ENCODE results near the gene TTI1.

The TTI1 gene

GRCh38 chr20:37983286-37983685, 50.0 kb downstream of the TTI1 start:
- no peak for TF ChIP-seq YY1 (IDR thresholded peaks at IDR 0.05; ENCODE audit: low read depth)
- no peak for TF ChIP-seq EP300 (IDR thresholded peaks at IDR 0.05; ENCODE audit: borderline replicate concordance)
- TF ChIP-seq, protein P1, sequence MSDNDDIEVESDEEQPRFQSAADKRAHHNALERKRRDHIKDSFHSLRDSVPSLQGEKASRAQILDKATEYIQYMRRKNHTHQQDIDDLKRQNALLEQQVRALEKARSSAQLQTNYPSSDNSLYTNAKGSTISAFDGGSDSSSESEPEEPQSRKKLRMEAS (IDR thresholded peaks at IDR 0.05), result no peak
- no peak for TF ChIP-seq RAD21 (IDR thresholded peaks at IDR 0.05; ENCODE audit: low read depth)
- no peak for TF ChIP-seq TAF1 (IDR thresholded peaks at IDR 0.05; ENCODE audit: low read depth)
- TF ChIP-seq CREB1 (IDR thresholded peaks at IDR 0.05; ENCODE audit: low read depth), result no peak
- no peak for TF ChIP-seq CEBPB (IDR thresholded peaks at IDR 0.05)
- TF ChIP-seq TEAD4 (IDR thresholded peaks at IDR 0.05), result no peak
- no peak for TF ChIP-seq EGR1 (IDR thresholded peaks at IDR 0.05)
- TF ChIP-seq FOXM1 (IDR thresholded peaks at IDR 0.05; ENCODE audit: borderline replicate concordance, low read depth), result no peak

GRCh38 chr20:37981568-37981967, 51.7 kb downstream of the TTI1 start:
- TF ChIP-seq, protein P2, sequence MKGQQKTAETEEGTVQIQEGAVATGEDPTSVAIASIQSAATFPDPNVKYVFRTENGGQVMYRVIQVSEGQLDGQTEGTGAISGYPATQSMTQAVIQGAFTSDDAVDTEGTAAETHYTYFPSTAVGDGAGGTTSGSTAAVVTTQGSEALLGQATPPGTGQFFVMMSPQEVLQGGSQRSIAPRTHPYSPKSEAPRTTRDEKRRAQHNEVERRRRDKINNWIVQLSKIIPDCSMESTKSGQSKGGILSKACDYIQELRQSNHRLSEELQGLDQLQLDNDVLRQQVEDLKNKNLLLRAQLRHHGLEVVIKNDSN (IDR thresholded peaks at IDR 0.05), result no peak
- TF ChIP-seq, protein P1 (IDR thresholded peaks at IDR 0.05), result no peak
- TF ChIP-seq TEAD4 (IDR thresholded peaks at IDR 0.05), result no peak
- TF ChIP-seq FOXM1 (IDR thresholded peaks at IDR 0.05; ENCODE audit: borderline replicate concordance, low read depth), result no peak
- TF ChIP-seq REST (IDR thresholded peaks at IDR 0.05; ENCODE audit: low read depth), result no peak
- no peak for TF ChIP-seq EGR1 (IDR thresholded peaks at IDR 0.05)
- no peak for TF ChIP-seq TCF12 (IDR thresholded peaks at IDR 0.05; ENCODE audit: low read depth)
- no peak for TF ChIP-seq EP300 (IDR thresholded peaks at IDR 0.05; ENCODE audit: borderline replicate concordance)
- TF ChIP-seq YY1 (IDR thresholded peaks at IDR 0.05; ENCODE audit: low read depth), result no peak
- no peak for TF ChIP-seq RAD21 (IDR thresholded peaks at IDR 0.05; ENCODE audit: low read depth)
- no peak for TF ChIP-seq NFIC (IDR thresholded peaks at IDR 0.05)
- TF ChIP-seq CEBPB (IDR thresholded peaks at IDR 0.05), result no peak
- no peak for TF ChIP-seq CREB1 (IDR thresholded peaks at IDR 0.05; ENCODE audit: low read depth)
- no peak for TF ChIP-seq ZBTB7A (IDR thresholded peaks at IDR 0.05; ENCODE audit: low read depth)
- TF ChIP-seq TAF1 (IDR thresholded peaks at IDR 0.05; ENCODE audit: low read depth), result no peak

DNA sequence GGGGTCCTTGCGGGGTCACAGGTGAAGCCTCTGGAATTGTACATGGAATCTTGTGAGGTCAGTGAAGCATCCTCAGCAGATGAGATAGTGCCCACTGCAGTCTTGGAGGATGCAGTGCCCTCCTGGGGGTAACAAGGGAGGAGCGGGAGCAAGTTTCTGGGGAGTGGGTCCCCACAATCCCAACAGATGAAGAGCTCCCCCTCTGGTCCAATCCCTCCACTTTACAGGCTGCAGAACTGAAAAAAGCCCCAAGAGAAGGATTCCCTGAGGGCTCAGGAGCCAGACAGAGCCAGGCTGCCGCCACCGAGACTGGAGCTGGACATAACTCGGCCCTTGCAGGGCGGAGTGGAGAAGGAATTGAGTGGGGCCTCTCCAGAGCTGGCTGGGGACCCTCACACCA, 52.4 kb downstream of the TTI1 start:
- TF ChIP-seq NFIC (IDR thresholded peaks at IDR 0.05), result no peak
- TF ChIP-seq YY1 (IDR thresholded peaks at IDR 0.05; ENCODE audit: low read depth), result no peak
- TF ChIP-seq CREB1 (IDR thresholded peaks at IDR 0.05; ENCODE audit: low read depth), result no peak
- TF ChIP-seq REST (IDR thresholded peaks at IDR 0.05; ENCODE audit: low read depth), result no peak
- TF ChIP-seq EP300 (IDR thresholded peaks at IDR 0.05; ENCODE audit: borderline replicate concordance), result no peak
- no peak for TF ChIP-seq TEAD4 (IDR thresholded peaks at IDR 0.05)

DNA sequence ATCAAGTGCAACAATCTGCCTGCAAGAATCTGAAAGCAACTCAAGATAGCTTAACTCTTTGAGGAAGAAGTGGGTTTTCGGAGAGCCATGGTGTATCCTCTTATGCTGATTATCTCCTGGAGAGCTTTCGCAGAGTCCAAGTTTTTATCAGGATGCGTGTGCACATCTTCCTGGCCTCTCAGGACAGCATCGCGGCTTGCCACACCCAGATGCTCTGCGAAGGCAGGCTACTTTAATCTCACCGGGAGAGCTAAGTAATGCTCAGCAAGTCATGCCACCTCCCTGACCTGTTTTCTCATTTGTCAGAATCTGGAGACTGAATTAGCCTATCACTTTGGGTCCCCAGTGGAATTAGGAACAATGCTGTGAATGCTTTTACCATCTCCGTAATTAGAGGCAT, 52.9 kb downstream of the TTI1 start:
- no peak for TF ChIP-seq FOXM1 (IDR thresholded peaks at IDR 0.05; ENCODE audit: borderline replicate concordance, low read depth)
- TF ChIP-seq YY1 (IDR thresholded peaks at IDR 0.05; ENCODE audit: low read depth), result no peak
- no peak for TF ChIP-seq EGR1 (IDR thresholded peaks at IDR 0.05)
- TF ChIP-seq TCF12 (IDR thresholded peaks at IDR 0.05; ENCODE audit: low read depth), result no peak
- TF ChIP-seq ZBTB7A (IDR thresholded peaks at IDR 0.05; ENCODE audit: low read depth), result no peak
- TF ChIP-seq REST (IDR thresholded peaks at IDR 0.05; ENCODE audit: low read depth), result no peak
- TF ChIP-seq CREB1 (IDR thresholded peaks at IDR 0.05; ENCODE audit: low read depth), result no peak
- TF ChIP-seq, protein P2 (IDR thresholded peaks at IDR 0.05), result no peak
- TF ChIP-seq TEAD4 (IDR thresholded peaks at IDR 0.05), result no peak
- TF ChIP-seq RAD21 (IDR thresholded peaks at IDR 0.05; ENCODE audit: low read depth), result no peak
- no peak for TF ChIP-seq CEBPB (IDR thresholded peaks at IDR 0.05)
- no peak for TF ChIP-seq TAF1 (IDR thresholded peaks at IDR 0.05; ENCODE audit: low read depth)
- no peak for TF ChIP-seq EP300 (IDR thresholded peaks at IDR 0.05; ENCODE audit: borderline replicate concordance)
- TF ChIP-seq NFIC (IDR thresholded peaks at IDR 0.05), result no peak
- TF ChIP-seq, protein P1 (IDR thresholded peaks at IDR 0.05), result no peak

Measured in Ishikawa (cell line).